T follicular helper cell (primary cell): Measurements from ENCODE around the gene FAM210B.
A peak's percentile ranks its signal among the peaks of the same experiment; 100 is the strongest.
"Not testable (repeated sequence)": the region's sequence is repeated elsewhere in the genome, so short reads cannot be mapped to it uniquely, and the experiment has no call there.

Experiments
- DNase-seq: peaks from one replicate; pipeline ENCODE4 v3.0.0-alpha.2; 2020; ENCODE audit warnings: low read depth
- total RNA-seq, 2 experiments: gene quantifications; one replicate each; lab custom pipeline; 2026; lab: John Stamatoyannopoulos, UW

FAM210B gene
- 9.3 to 38.1 reads per million in 2 experiments for total RNA-seq

GRCh38 chr20:56358600-56359211, at the start of gene FAM210B:
TSS of gene FAM210B (plus strand) at chr20:56358974. CDS start at chr20:56359006, 32 bp downstream.
- DNase-seq = peak; percentile 69

- no peak for DNase-seq
Measured at GRCh38 chr20:56316051-56316450, 42.7 kb upstream of the FAM210B start.

GRCh38 chr20:56316483-56316882, 42.3 kb upstream of the FAM210B start:
- no peak for DNase-seq

GRCh38 chr20:56322681-56323080, 36.1 kb upstream of the FAM210B start:
- no peak for DNase-seq

GRCh38 chr20:56323206-56323605, 35.6 kb upstream of the FAM210B start:
- DNase-seq = no peak

- DNase-seq = no peak
Measured at GRCh38 chr20:56323656-56324055, 35.1 kb upstream of the FAM210B start.

GRCh38 chr20:56324806-56325205, 34.0 kb upstream of the FAM210B start:
- DNase-seq = no peak

- DNase-seq = no peak
Measured at GRCh38 chr20:56328861-56329260, 29.9 kb upstream of the FAM210B start.

GRCh38 chr20:56336709-56337108, 22.1 kb upstream of the FAM210B start:
- not testable (repeated sequence) for DNase-seq

GRCh38 chr20:56342783-56343182, 16.0 kb upstream of the FAM210B start:
- DNase-seq = no peak

- DNase-seq = no peak
Measured at GRCh38 chr20:56343861-56344381, 14.9 kb upstream of the FAM210B start.

- no peak for DNase-seq
Measured at GRCh38 chr20:56345911-56346310, 12.9 kb upstream of the FAM210B start.

- no peak for DNase-seq
Measured at GRCh38 chr20:56347628-56348304, 11.0 kb upstream of the FAM210B start.

- DNase-seq = no peak
Measured at GRCh38 chr20:56348305-56348693, 10.5 kb upstream of the FAM210B start.

GRCh38 chr20:56348746-56349145, 10.0 kb upstream of the FAM210B start:
- no peak for DNase-seq

GRCh38 chr20:56350842-56351241, 7.9 kb upstream of the FAM210B start:
- no peak for DNase-seq

- no peak for DNase-seq
Measured at GRCh38 chr20:56352345-56353055, 6.3 kb upstream of the FAM210B start.

GRCh38 chr20:56353356-56353755, 5.4 kb upstream of the FAM210B start:
- no peak for DNase-seq

- DNase-seq = no peak
Measured at GRCh38 chr20:56358070-56358469, 704 bp upstream of the FAM210B start.

GRCh38 chr20:56359212-56360132, 698 bp downstream of the FAM210B start:
- DNase-seq = no peak

GRCh38 chr20:56360133-56360907, 1.5 kb downstream of the FAM210B start:
- DNase-seq = no peak
